Stimulated activated CD4-positive, alpha-beta T cell treated with anti-CD3 and anti-CD28 coated beads, Interleukin-15, amount 100 ng/mL, for 24 hours (primary cell): ENCODE data around the gene CBLB.
"Not testable (repeated sequence)": the region's sequence is repeated elsewhere in the genome, so short reads cannot be mapped to it uniquely, and the experiment has no call there.

Experiments
- DNase-seq: peaks from one replicate; pipeline ENCODE4 v3.0.0-alpha.2; 2020

Gene CBLB

GRCh38 chr3:105746231-105746996 is 122.4 kb downstream of the CBLB start:
- DNase-seq: no peak

GRCh38 chr3:105745046-105745445 is 123.8 kb downstream of the CBLB start:
- DNase-seq: no peak

DNA sequence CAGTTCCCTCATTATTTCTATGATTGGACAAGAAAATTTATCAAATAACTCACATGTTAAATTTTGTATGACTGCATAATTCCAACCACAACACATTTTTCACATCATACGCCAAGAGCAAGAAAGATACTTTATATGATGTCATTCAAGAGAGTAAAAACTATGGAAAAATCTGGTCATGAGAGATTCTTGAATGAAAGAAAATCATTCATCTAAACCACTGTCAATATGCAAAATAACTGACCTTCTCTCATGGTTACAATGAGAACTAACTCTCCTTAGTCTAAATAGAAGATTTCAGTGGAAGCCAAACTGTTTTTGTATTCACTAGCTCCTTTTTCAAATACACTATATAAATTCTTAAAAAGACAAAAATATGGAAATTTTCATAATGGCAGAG is 124.6 kb downstream of the CBLB start:
- DNase-seq: no peak

DNA sequence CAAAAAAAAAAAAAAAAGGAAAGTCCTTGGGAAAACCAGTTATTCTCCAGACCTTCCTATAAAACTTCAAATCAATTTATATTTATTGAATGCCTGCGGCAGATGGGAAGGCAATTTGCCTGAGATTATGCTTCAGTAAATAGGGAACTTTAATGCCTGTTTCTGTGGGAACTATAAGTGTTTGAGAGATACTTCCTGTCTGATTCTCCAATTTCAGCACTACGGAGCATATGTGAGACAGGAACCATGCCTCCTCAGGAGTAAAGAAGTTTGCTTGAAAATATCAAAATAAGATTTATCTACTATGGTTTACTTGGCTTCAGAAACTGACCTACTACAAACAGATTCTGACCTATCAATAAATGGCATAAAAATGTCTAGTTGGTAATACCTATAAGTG is 135.5 kb downstream of the CBLB start:
- no peak for DNase-seq

DNA sequence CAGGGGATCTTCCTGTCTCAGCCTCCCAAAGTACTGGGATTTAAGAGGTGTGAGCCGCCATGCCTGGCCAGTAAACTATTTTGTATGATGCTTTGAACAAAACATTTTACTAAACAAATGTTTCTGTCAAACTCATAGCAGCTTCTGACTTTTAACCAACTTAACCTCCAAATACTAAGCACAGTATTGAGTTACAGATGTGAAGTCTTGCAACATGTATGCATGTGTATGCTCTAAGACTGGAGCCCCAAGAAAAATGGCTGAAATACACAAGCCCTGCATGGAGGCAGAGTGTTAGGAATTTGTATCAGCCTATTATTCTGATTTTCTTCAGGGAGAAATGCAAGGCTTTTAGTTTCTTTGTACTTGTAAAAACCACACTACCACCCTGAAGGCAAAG is 137.1 kb downstream of the CBLB start:
- no peak for DNase-seq

DNA sequence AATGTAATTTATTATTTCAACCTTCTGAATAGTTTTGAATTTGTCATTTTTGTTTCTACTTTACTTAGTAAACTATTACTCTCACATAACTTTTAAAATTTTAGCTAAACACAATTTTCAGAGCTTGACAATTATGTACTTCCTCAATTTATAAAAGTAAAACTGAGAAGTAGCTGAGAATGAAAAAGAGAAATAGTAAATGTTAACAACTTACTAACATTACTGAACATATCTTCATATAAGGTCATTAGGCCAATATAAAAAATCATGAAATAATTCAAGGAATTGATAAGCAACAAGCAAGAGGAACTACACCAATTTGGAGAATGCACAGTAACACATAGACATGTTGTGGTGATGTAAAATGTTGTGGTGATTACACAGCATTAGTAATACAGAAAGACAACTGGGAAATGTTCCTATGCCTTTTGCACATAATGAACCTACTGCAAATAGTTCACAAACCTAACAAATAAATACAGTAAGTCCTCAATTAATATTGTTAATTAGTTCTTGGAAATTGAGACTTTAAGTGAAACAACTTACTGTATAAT is 137.9 kb downstream of the CBLB start:
- no peak for DNase-seq

DNA sequence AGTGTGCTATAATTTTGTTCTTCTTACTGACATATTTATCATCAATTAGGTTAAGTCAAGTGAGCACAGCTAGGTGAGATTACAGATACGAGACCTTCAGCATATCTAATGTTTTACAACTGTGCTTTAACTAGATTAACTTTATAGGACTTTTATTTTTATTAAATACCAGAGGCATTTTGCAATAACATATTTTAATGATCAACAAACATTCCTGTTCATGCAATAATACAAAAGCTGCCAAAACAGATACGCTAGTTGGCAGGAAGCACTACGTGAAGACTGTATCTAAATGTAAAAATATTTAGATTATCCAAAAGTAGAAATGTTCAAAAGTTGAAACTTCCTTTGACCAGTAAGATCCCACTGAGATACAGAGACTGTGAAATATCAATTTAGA is 139.1 kb downstream of the CBLB start:
- no peak for DNase-seq

GRCh38 chr3:105728771-105729312 is 140.0 kb downstream of the CBLB start:
- DNase-seq: no peak

GRCh38 chr3:105727036-105727435 is 141.8 kb downstream of the CBLB start:
- DNase-seq: not testable (repeated sequence)

GRCh38 chr3:105722943-105723556 is 145.8 kb downstream of the CBLB start:
- no peak for DNase-seq

DNA sequence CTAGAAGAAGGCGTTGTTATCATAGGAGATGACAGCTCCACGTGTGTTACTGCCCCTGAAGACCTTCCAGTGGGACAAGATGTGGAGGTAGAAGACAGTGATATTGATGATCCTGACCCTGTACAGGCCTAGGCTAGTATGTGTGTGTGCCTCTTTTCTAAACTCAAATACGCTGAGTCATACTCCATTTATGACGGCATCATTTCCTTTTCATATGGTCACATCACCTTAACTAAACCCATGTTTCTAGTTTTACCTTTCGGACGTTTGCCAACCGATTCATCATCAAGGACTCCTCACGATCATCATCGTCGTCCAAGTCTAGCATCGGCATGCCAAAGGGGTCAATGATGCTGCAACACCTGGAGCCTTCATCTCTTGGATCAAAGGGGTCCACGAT is 149.0 kb downstream of the CBLB start:
- no peak for DNase-seq

DNA sequence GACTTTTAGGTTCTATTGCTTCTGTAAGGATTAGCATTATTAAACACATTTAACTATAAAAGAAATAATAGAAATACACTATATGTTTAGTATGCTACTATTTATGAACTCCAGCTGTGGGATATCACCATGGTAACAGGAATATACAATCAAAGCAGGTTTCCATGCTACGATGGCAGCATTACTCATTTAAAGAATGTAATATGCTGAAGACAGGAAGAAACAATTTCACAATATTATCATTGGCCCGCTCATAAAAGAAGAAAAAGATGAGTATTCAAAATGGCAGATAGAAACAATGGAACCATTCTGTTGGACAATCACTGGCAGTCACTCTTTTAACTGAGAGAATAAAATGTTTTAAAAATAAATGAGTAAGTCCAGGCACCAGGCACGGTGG is 153.4 kb downstream of the CBLB start:
- no peak for DNase-seq

DNA sequence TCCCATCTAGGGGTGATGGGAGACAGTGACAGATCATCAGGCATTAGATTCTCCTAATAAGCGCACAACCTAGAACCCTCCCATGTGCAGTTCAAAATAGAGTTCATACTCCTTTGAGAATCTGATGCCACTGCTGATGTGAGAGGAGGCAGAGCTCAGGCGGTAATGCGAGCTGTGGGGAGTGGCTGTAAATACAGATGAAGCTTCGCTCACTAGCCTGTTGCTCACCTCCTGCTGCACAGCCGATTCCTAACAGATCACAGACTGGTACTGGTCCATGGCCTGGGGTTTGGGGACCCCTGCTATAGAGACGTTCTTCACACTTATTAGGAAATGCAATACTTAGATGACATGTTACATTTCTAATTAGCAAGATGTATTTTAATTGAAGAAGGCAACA is 154.4 kb downstream of the CBLB start:
- no peak for DNase-seq

DNA sequence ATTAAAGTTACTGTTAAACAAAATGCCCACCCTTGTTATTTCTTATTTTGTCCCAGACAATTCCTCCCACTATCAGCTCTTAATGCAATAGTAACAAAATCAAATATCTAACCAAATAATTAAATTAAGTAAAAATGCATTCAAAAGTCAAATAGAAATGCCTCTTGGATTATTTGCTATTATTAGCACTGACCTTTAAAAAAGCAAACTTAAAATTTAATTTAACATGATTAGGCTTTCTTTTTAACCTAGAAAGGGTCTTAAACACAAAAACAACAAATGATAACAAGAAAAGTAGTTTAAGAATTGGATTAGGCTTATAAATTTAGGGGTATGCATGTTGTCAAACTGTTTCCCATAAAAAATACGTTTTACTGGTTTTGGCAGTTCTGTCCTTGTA is 159.8 kb downstream of the CBLB start:
- no peak for DNase-seq

DNA sequence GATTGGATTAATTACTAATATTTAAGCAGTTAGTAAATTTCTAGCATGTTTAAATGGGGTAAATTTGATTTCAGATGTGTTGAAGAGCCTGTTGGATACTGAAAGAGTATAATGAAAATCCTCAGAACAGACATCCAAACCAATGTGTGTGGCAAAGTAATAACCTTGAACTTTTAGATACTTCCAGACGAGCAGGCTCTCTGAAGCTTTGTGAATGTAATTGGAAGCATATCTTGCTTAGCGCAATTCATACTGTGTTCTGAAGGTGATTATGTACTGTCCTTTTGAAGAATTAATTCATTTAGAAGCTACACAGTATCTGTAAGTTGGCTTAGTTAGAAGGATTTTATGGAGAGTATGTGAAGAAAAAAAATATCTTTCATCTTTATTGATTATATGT is 161.8 kb downstream of the CBLB start:
- no peak for DNase-seq

- no peak for DNase-seq
Measured at GRCh38 chr3:105704726-105705410, 163.9 kb downstream of the CBLB start.

DNA sequence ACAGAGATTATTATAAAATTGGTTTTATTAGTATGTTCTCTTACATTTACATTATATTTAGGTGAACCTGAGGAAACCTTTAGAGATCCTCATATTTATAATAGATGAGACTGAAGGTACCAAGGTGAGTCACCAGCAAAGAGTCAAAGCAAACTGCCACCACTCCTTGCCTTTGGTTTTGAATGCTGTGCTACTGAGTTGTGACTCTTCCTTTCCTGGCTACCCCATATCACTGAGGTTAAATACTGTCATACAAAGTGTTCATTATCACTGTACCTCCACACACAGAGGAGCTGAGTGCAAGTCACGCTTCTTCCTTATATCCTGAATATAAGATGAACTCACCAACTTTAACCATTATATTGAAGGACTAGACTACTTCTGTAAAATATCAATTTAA is 168.2 kb downstream of the CBLB start:
- DNase-seq: peak; percentile 12

DNA sequence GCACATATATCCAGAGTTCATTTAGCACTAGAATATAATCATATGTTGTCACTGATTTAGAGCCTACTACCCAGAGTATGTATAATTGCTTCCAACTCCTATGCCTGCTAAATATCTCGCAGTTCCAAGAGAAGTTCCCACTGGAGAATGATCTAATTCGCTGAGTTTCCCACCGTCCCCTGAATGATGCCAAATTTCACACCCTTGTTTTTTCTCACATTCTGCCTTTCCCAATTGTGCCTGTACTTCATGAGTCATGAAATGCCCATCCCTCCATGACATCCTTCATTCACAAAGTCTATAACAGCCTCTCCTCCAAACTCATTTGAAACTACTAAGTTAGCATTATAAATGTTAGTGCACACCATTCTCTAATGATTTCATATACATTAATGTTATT is 177.2 kb downstream of the CBLB start:
- DNase-seq: no peak

DNA sequence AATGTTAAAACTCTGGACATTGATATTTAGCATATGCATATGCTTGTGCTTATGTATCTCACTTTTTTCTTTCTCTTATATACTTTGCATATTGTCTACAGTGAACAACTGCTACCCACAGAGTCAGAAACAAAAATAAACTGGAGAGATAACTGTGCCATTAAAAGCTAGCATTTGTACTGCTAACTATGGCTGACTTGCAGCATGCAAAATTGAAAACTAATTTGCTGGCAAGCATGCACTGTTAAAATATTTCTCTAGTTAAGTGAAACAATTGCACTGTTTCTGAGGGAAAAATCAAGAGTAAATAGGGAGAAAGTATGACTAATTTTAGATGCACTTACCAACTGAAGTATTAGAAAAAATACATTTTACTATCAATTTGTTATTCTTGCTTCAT is 177.8 kb downstream of the CBLB start:
- no peak for DNase-seq

GRCh38 chr3:105688821-105689220 is 180.0 kb downstream of the CBLB start:
- DNase-seq: no peak

- DNase-seq: no peak
Measured at GRCh38 chr3:105686278-105686897, 182.4 kb downstream of the CBLB start.

GRCh38 chr3:105679951-105680350 is 188.9 kb downstream of the CBLB start:
- DNase-seq: no peak

DNA sequence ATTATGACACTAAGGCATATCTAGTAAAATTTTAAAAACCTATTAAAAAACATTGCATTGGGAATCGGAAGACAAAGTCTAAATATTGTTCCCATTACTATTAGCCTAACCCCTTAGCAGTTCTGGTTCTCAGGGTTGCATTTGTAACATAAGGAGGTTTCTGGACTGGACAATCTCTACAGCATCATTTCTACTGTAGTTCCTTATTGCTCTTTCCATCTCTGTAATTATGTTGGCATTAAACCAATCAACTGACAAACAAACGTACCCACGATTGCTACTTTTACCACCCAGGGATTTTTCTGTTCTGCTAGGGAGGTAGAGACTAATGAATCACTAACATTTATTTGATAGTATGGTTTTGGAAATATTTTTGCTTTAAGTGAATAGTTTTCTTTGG is 190.8 kb downstream of the CBLB start:
- no peak for DNase-seq
